Upper lobe of left lung (tissue), 6 donors: ENCODE data around the gene HERC3. TPM values are rescaled to one million over a fixed set of nuclear protein-coding genes. Genes with fewer than 3 reads are reported as not detected.
A peak's percentile ranks its signal among the peaks of the same experiment; 100 is the strongest.

Source experiments
- ATAC-seq, 2 donors: fragments of 200-7000 bp; cut with Tn5 transposase; one replicate each; pipeline ENCODE4 v1.9.1; 2022; ENCODE audit warnings: mild to moderate bottlenecking in 2 of 2, moderate library complexity in 2 of 2; ENCODE audit not compliant: low FRiP score in 2 of 2
- DNase-seq, 2 donors: peaks; one replicate each; pipeline ENCODE4 v3.0.0-alpha.2; 2019 to 2020
- H3K27ac ChIP-seq, 4 donors: fragments of 200-600 bp; sonication (generic); one replicate each; pipeline ENCODE4 v1.5.1; 2016 to 2019
- H3K27me3 ChIP-seq, 4 donors: fragments of 200-600 bp; sonication (generic); one replicate each; pipeline ENCODE4 v1.5.1; 2017 to 2019
- H3K36me3 ChIP-seq, 4 donors: fragments of 200-600 bp; sonication (generic); one replicate each; pipeline ENCODE4 v1.5.1; 2016 to 2019
- H3K4me1 ChIP-seq, 4 donors: fragments of 200-600 bp; sonication (generic); one replicate each; pipeline ENCODE4 v1.5.1; 2018 to 2019
- H3K4me3 ChIP-seq, 4 donors: fragments of 200-600 bp; sonication (generic); one replicate each; pipeline ENCODE4 v1.5.1; 2017 to 2019; ENCODE audit warnings: mild to moderate bottlenecking in 2 of 4, moderate library complexity in 1 of 4
- H3K9me3 ChIP-seq, 4 donors: fragments of 200-600 bp; sonication (generic); one replicate each; pipeline ENCODE4 v1.5.1; 2018 to 2019
- EP300 ChIP-seq, 4 donors: sonication (generic); formaldehyde crosslinking; IDR thresholded peaks; one replicate each; pipeline ENCODE4 v1.5.1; 2017; ENCODE audit warnings: antibody characterized with exemption in 4 of 4, control low read depth in 2 of 4
- POLR2A ChIP-seq, 4 donors: fragments of 450-650 bp; IDR thresholded peaks; one replicate each; pipeline ENCODE4 v1.5.1; 2016 to 2017; ENCODE audit warnings: antibody characterized with exemption in 4 of 4, mild to moderate bottlenecking in 2 of 4
- POLR2AphosphoS5 ChIP-seq, 2 donors: sonication (generic); formaldehyde crosslinking; IDR thresholded peaks; one replicate each; pipeline ENCODE4 v1.5.1; 2017; ENCODE audit warnings: antibody characterized with exemption in 2 of 2
- WGBS, 2 donors: methylation state at CpG; one replicate each; pipeline ENCODE4 v1.1.5; 2017 to 2018; 5-methylcytosine and 5-hydroxymethylcytosine counted together
- total RNA-seq, 6 donors: library from RNA; depleted of rRNA in 4 of 6; stranded (reverse); fragments of >200 nt in 4 of 6; gene quantifications; one replicate each; pipeline versions ENCODE4 v1.1.0 to v1.2.1, GENCODE V29; 2016 to 2021
- TF ChIP-seq, protein P1 (sequence below), 6 experiments: fragments of 450-650 bp in 4 of 6; fragments of 200-600 bp in 2 of 6; sonication (generic) in 2 of 6; IDR thresholded peaks; one replicate each; pipeline ENCODE4 v1.5.1; 2016 to 2019; ENCODE audit warnings: antibody characterized with exemption in 6 of 6
- donor health status: DM: no; HTN: no; CAD: no; lungs with moderate emphysema.
- donor health status: DM: no; HTN: yes; CAD: no; lungs with severe emphysema.

The HERC3 gene
- total RNA-seq, 6 donors from 2014 or later, result 37.5 to 103 (median 49.7) TPM

DNA sequence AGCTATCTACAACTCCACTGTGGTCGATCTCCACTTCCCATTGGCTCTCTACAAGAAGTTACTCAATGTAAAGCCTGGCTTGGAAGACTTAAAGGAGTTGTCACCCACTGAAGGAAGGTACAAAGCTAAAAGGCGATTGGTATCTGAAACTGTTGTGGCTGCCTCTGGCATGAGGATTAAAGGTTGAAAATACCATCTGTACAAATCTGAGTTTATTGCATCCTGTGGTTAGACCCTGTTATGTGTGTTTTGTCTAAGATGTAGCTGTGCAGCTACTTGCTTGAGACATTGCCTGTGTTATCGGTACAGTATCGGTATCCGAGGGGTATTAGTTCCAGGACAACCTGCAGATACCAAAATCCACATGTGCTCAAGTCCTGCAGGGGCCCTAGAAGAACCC is 88.9 kb downstream of the HERC3 start:
- 96 to 97% methylated on average over 5 of the region's 5 CpGs for WGBS, 2 donors
- Histone ChIP-seq H3K27ac (no peak overlapping the region), H3K36me3 (peaks cover 12 to 81% (median 43%) of the 10 kb centered on the region in 4 donors), H3K9me3 (no peaks in the 10 kb centered on the region), H3K27me3 (no peaks in the 10 kb centered on the region), H3K4me3 (no peak overlapping the region), H3K4me1 (no peaks in the 10 kb centered on the region)
- no peak for TF ChIP-seq EP300 (IDR thresholded peaks at IDR 0.05)
- TF ChIP-seq POLR2AphosphoS5 (IDR thresholded peaks at IDR 0.05), result no peak
- TF ChIP-seq POLR2A (IDR thresholded peaks at IDR 0.05), result no peak
- TF ChIP-seq, protein P1, sequence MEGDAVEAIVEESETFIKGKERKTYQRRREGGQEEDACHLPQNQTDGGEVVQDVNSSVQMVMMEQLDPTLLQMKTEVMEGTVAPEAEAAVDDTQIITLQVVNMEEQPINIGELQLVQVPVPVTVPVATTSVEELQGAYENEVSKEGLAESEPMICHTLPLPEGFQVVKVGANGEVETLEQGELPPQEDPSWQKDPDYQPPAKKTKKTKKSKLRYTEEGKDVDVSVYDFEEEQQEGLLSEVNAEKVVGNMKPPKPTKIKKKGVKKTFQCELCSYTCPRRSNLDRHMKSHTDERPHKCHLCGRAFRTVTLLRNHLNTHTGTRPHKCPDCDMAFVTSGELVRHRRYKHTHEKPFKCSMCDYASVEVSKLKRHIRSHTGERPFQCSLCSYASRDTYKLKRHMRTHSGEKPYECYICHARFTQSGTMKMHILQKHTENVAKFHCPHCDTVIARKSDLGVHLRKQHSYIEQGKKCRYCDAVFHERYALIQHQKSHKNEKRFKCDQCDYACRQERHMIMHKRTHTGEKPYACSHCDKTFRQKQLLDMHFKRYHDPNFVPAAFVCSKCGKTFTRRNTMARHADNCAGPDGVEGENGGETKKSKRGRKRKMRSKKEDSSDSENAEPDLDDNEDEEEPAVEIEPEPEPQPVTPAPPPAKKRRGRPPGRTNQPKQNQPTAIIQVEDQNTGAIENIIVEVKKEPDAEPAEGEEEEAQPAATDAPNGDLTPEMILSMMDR (IDR thresholded peaks at IDR 0.05), result no peak
- no peak for ATAC-seq
- no peak for DNase-seq

GRCh38 chr4:88690355-88690754 is 98.1 kb downstream of the HERC3 start:
- ATAC-seq, result peak in 1 of 2 donors; percentile 93
- no peak for DNase-seq
- Histone ChIP-seq H3K4me3 (no peak overlapping the region), H3K27me3 (no peaks in the 10 kb centered on the region), H3K9me3 (no peaks in the 10 kb centered on the region), H3K36me3 (peaks cover 6 to 62% (median 12%) of the 10 kb centered on the region in 4 donors), H3K4me1 (no peaks in the 10 kb centered on the region), H3K27ac (peak overlapping the region in 1 of 4 donors; percentile 55)
- WGBS, 2 donors, result 78 to 82% methylated on average over 3 of the region's 3 CpGs
- TF ChIP-seq EP300 (IDR thresholded peaks at IDR 0.05) (no peak), POLR2AphosphoS5 (IDR thresholded peaks at IDR 0.05) (no peak), POLR2A (IDR thresholded peaks at IDR 0.05) (no peak)
- TF ChIP-seq, protein P1 (IDR thresholded peaks at IDR 0.05), result no peak

DNA sequence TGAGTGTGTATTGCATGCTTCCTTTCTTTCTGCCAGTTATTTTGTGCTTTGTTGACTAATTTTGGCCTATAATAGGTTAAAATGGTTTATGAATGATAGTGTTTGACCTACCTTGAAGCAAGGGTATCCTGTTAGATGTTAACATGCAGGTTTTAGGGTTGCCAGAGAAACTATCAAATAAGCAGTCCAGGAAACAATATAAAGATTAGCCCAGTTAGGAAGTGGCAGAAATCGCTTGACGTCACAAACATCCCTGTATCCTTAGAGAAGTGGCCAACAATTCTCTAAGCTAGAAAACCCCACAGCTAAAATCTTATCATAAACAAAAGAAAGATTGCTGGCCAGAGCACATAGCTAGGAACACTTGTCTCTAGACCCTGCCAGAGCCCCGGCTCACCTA is 101.5 kb downstream of the HERC3 start:
- Histone ChIP-seq H3K27me3 (no peaks in the 10 kb centered on the region), H3K9me3 (no peaks in the 10 kb centered on the region), H3K36me3 (peaks cover 0 to 40% (median under 1%) of the 10 kb centered on the region in 4 donors), H3K4me1 (no peaks in the 10 kb centered on the region), H3K27ac (no peak overlapping the region), H3K4me3 (no peak overlapping the region)
- TF ChIP-seq POLR2A (IDR thresholded peaks at IDR 0.05) (no peak), POLR2AphosphoS5 (IDR thresholded peaks at IDR 0.05) (no peak), EP300 (IDR thresholded peaks at IDR 0.05) (no peak)
- TF ChIP-seq, protein P1 (IDR thresholded peaks at IDR 0.05), result no peak
- ATAC-seq (no peak), DNase-seq (no peak)
- WGBS, 2 donors, result 62 to 77% methylated on average over 3 of the region's 3 CpGs

DNA sequence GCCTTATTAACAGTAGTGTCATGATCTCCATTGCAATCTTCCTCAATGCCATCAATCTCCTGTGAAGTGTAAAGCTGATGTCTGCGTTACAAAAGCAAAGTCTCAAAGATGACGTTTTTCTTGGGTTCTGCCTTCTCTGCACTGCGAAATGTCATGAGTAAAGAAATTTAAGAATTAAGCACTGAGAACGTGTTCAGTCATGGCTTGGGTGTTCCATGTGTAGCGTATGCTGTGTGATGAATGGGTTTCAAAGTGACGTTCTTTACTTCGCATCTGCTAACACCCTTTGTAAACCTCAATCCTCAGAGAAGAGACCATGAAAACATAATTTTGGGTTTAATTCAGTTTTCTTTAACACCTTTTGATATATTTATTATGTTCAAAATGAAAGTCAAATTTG is 104.3 kb downstream of the HERC3 start:
- ATAC-seq, result peak in 1 of 2 donors; percentile 32
- Histone ChIP-seq H3K27me3 (no peaks in the 10 kb centered on the region), H3K9me3 (no peaks in the 10 kb centered on the region), H3K4me3 (peak overlapping the region in 3 of 4 donors; percentile 45 to 61 (median 58)), H3K4me1 (no peaks in the 10 kb centered on the region), H3K27ac (no peak overlapping the region), H3K36me3 (peaks cover 0 to 25% (median 0%) of the 10 kb centered on the region in 4 donors)
- no peak for DNase-seq
- no peak for TF ChIP-seq POLR2A (IDR thresholded peaks at IDR 0.05)
- TF ChIP-seq POLR2AphosphoS5 (IDR thresholded peaks at IDR 0.05), result no peak
- TF ChIP-seq EP300 (IDR thresholded peaks at IDR 0.05), result no peak
- TF ChIP-seq, protein P1 (IDR thresholded peaks at IDR 0.05), result no peak
- WGBS, 2 donors, result 71 to 82% methylated on average over 7 of the region's 7 CpGs

GRCh38 chr4:88697141-88697540 is 104.9 kb downstream of the HERC3 start:
- H3K4me3 ChIP-seq, result peak overlapping the region; percentile 25 to 61 (median 52)
- H3K27me3 ChIP-seq, result no peaks in the 10 kb centered on the region
- WGBS, 2 donors, result 55 to 56% methylated on average over 18 of the region's 18 CpGs
- H3K36me3 ChIP-seq, result peaks cover 0 to 22% (median 0%) of the 10 kb centered on the region in 4 donors
- peak overlapping the region; percentile 47 to 71 (median 66) for H3K27ac ChIP-seq
- peak in 1 of 2 donors; percentile 64 for DNase-seq
- TF ChIP-seq, protein P1 (IDR thresholded peaks at IDR 0.05), result no peak
- TF ChIP-seq POLR2AphosphoS5 (IDR thresholded peaks at IDR 0.05) (no peak), POLR2A (IDR thresholded peaks at IDR 0.05) (no peak), EP300 (IDR thresholded peaks at IDR 0.05) (no peak)
- no peaks in the 10 kb centered on the region for H3K4me1 ChIP-seq
- H3K9me3 ChIP-seq, result no peaks in the 10 kb centered on the region
- peak in 1 of 2 donors; percentile 66 for ATAC-seq
